PC-3 (cell line): ENCODE measurements around the gene TMEM123. TPM values are rescaled to one million over a fixed set of nuclear protein-coding genes. Genes with fewer than 3 reads are reported as not detected.

Source experiments
- ATAC-seq: fragments of 200-7000 bp; cut with Tn5 transposase; 2 replicates; pipeline ENCODE4 v1.9.1; 2020; ENCODE audit warnings: mild to moderate bottlenecking, moderate library complexity
- BruUV-seq: library from RNA; stranded (reverse); fragments of 400-500 nt; replicated peaks from 2 replicates; lab custom pipeline; 2021; lab: Mats Ljungman, UMichigan
- CTCF ChIA-PET: fragments of 300-600 bp; sonication (Branson Sonifier 250); formaldehyde crosslinking; loops from one replicate; lab custom pipeline; 2022; ENCODE audit warnings: antibody characterized with exemption; lab: Charles Lee
- POLR2A ChIA-PET: fragments of 300-600 bp; sonication (Branson Sonifier 250); formaldehyde crosslinking; loops from one replicate; lab custom pipeline; 2022; ENCODE audit warnings: antibody characterized with exemption; ENCODE audit not compliant: unreplicated experiment; lab: Charles Lee
- DNase-seq: peaks from one replicate; pipeline ENCODE4 v3.0.0-alpha.2; 2015
- H2AFZ ChIP-seq: fragments of 300-600 bp; sonication (generic); 2 replicates; pipeline ENCODE4 v1.6.0; 2016; ENCODE audit warnings: antibody characterized with exemption, low read length
- H3F3A ChIP-seq: fragments of 300-600 bp; sonication (generic); one replicate; pipeline ENCODE4 v1.6.0; 2017; ENCODE audit warnings: antibody characterized with exemption, low read length, control low read depth, mild to moderate bottlenecking; ENCODE audit not compliant: unreplicated experiment
- H3K27ac ChIP-seq: fragments of 300-600 bp; sonication (generic); 2 replicates; pipeline ENCODE4 v1.5.1; 2016; ENCODE audit warnings: mild to moderate bottlenecking, low read length
- H3K27me3 ChIP-seq: fragments of 300-600 bp; sonication (generic); 2 replicates; pipeline ENCODE4 v1.6.1; 2016; ENCODE audit warnings: low read length, mixed read lengths
- H3K36me3 ChIP-seq: fragments of 300-600 bp; sonication (generic); 2 replicates; pipeline ENCODE4 v1.6.1; 2016; ENCODE audit warnings: low read depth, mixed run types, low read length, mixed read lengths
- H3K4me1 ChIP-seq: fragments of 300-600 bp; sonication (generic); 2 replicates; pipeline ENCODE4 v1.5.1; 2016; ENCODE audit warnings: low read length; ENCODE audit not compliant: insufficient read depth
- H3K4me2 ChIP-seq: fragments of 300-600 bp; sonication (generic); 2 replicates; pipeline ENCODE4 v1.6.0; 2016; ENCODE audit warnings: low read length
- H3K4me3 ChIP-seq: fragments of 300-600 bp; sonication (generic); 2 replicates; pipeline ENCODE4 v1.5.1; 2016; ENCODE audit warnings: mild to moderate bottlenecking, low read length, mixed read lengths
- H3K79me2 ChIP-seq: fragments of 300-600 bp; sonication (generic); 2 replicates; pipeline ENCODE4 v1.6.1; 2017; ENCODE audit warnings: low read length, mixed read lengths
- H3K9ac ChIP-seq: fragments of 300-600 bp; sonication (generic); 2 replicates; pipeline ENCODE4 v1.6.0; 2016; ENCODE audit warnings: mild to moderate bottlenecking, low read length
- H3K9me2 ChIP-seq: fragments of 300-600 bp; sonication (generic); replicated peaks from 2 replicates; pipeline ENCODE4 v1.6.1; 2016; ENCODE audit warnings: mixed run types, low read length, mixed read lengths
- H3K9me3 ChIP-seq: fragments of 300-600 bp; sonication (generic); 2 replicates; pipeline ENCODE4 v1.6.1; 2016; ENCODE audit warnings: low read length, mixed read lengths
- H4K20me1 ChIP-seq: fragments of 300-600 bp; sonication (generic); 2 replicates; pipeline ENCODE4 v1.6.1; 2016; ENCODE audit warnings: low read length, mixed read lengths
- EZH2 ChIP-seq: fragments of 300-600 bp; sonication (generic); IDR thresholded peaks from one replicate; pipeline ENCODE4 v1.6.1; 2017; ENCODE audit warnings: antibody characterized with exemption, mild to moderate bottlenecking, low read length; ENCODE audit not compliant: unreplicated experiment
- EZH2phosphoT487 ChIP-seq: fragments of 300-600 bp; sonication (generic); IDR thresholded peaks from 2 replicates; pipeline ENCODE4 v1.6.1; 2018; ENCODE audit warnings: mild to moderate bottlenecking, antibody characterized with exemption, low read length, borderline replicate concordance
- intact Hi-C: fragments of 100-400 bp; cut with micrococcal nuclease; formaldehyde crosslinking; loops from 2 replicates; pipeline ENCODE4 v1.9.0; 2023
- total RNA-seq: library from RNA; depleted of rRNA; stranded (reverse); fragments of >200 nt; gene quantifications from 2 replicates; pipeline ENCODE4 v1.2.3, GENCODE V29; 2014
- TF ChIP-seq, protein P1 (sequence below): fragments of 300-600 bp; sonication (generic); conservative IDR thresholded peaks from 2 replicates; pipeline ENCODE4 v1.5.1; 2017; ENCODE audit warnings: antibody characterized with exemption, low read depth, mild to moderate bottlenecking, low read length

TMEM123 gene
- total RNA-seq, 1 experiment from 2014 or later = 163 TPM

DNA sequence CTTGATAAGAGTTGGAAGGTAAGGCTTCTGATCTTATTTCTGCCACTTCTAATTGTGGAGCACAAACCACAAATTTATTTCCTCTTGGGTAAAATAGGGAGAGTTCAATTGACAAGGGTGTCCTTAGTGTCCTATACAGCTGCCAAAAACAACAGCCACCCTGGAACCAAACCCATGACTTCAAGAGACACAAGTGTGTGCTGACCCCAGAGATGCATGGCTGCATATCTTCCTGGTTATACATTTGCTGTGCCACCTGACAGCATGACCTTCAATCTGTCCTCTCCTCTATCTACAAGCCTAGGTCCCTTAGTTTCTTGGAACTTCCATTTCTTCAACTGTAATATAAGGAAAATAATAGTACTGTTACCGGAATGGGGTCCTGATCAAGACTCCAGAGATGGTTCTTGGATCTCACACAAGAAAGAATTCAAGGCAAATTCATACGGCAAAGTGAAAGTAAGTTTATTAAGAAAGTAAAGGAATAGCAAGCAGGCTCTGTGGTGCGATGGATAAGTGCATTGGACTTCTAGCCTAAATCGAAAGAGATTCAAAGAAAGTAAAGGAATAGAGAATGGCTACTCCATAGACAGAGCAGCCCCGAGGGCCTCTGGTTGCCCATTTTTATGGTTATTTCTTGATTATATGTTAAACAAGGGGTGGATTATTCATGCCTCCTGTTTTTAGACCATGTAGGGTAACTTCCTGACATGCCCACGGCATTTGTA lies 15.5 kb upstream of the TMEM123 start:
- Histone ChIP-seq H3K36me3 (no peaks in the 10 kb centered on the region), H3K9ac (no peak overlapping the region), H4K20me1 (no peaks in the 10 kb centered on the region), H3F3A (peaks cover 16% of the 10 kb centered on the region), H3K4me1 (peaks cover 46% of the 10 kb centered on the region), H3K79me2 (no peaks in the 10 kb centered on the region), H2AFZ (peak overlapping the region; percentile 54), H3K27ac (peak overlapping the region; percentile 72), H3K4me3 (peak overlapping the region; percentile 32), H3K9me3 (no peaks in the 10 kb centered on the region), H3K4me2 (peak overlapping the region; percentile 73), H3K9me2 (no peaks in the 10 kb centered on the region), H3K27me3 (no peaks in the 10 kb centered on the region)
- ChIA-PET CTCF (no interaction called here), POLR2A (no interaction called here)
- intact Hi-C loops = loop anchor here (1.0 to 2.0 kb wide), 2 partner anchors 11 to 17 kb away; no protein-coding TSS in a partner anchor
- DNase-seq (no peak), ATAC-seq (no peak)
- TF ChIP-seq, protein P1, sequence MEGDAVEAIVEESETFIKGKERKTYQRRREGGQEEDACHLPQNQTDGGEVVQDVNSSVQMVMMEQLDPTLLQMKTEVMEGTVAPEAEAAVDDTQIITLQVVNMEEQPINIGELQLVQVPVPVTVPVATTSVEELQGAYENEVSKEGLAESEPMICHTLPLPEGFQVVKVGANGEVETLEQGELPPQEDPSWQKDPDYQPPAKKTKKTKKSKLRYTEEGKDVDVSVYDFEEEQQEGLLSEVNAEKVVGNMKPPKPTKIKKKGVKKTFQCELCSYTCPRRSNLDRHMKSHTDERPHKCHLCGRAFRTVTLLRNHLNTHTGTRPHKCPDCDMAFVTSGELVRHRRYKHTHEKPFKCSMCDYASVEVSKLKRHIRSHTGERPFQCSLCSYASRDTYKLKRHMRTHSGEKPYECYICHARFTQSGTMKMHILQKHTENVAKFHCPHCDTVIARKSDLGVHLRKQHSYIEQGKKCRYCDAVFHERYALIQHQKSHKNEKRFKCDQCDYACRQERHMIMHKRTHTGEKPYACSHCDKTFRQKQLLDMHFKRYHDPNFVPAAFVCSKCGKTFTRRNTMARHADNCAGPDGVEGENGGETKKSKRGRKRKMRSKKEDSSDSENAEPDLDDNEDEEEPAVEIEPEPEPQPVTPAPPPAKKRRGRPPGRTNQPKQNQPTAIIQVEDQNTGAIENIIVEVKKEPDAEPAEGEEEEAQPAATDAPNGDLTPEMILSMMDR = no peak
- no peak for TF ChIP-seq EZH2phosphoT487
- no peak for TF ChIP-seq EZH2
- no TSS peak for BruUV-seq

DNA sequence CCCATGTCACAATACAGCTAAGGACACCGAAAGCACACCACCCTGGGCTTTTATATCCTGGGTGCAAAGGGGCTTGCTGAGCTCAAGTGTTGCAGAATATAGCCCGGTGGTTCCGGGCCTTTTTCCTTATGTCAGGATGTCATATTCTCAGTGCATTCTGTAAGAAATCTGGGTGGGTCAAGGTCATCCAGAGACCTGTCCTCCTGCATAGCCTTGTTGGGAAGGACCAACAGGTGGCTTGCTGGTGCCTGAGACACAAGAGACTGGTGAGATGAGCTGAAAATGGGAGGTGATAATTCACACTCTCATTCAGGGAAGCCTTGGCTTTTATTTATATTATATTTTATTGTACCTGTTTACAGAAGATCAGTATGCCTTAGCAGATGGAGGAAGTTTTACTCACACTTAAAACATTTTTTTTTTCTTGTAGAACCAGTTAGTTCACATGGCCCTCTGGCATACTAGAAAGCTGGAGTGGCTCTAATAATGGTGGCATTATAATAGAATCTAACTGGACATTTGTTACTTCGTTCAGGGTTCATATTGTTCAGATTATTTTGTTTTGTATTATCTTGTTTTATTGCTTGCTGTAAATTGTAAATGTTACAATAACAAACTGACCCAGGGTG lies 14.6 kb upstream of the TMEM123 start:
- BruUV-seq = no TSS peak

More for the DNA sequence above, 14.6 kb upstream of the TMEM123 start:
- peak; percentile 96 for DNase-seq
- POLR2A ChIA-PET = no interaction called here
- Histone ChIP-seq H3K4me1 (peaks cover 46% of the 10 kb centered on the region), H3K4me3 (peak overlapping the region; percentile 32), H3K4me2 (peak overlapping the region; percentile 73), H3K27me3 (no peaks in the 10 kb centered on the region), H3F3A (peaks cover 16% of the 10 kb centered on the region), H3K79me2 (no peaks in the 10 kb centered on the region), H4K20me1 (no peaks in the 10 kb centered on the region), H3K9me3 (no peaks in the 10 kb centered on the region), H3K9me2 (no peaks in the 10 kb centered on the region), H2AFZ (peak overlapping the region; percentile 31), H3K36me3 (no peaks in the 10 kb centered on the region), H3K9ac (no peak overlapping the region), H3K27ac (peak overlapping the region; percentile 72)
- ATAC-seq = peak; percentile 46
- CTCF ChIA-PET = interaction anchor here (1.0 kb wide), 1 partner anchor 15 kb away, joined by 3 read pairs; no protein-coding TSS in a partner anchor
- TF ChIP-seq, protein P1 = no peak
- TF ChIP-seq EZH2phosphoT487 (no peak), EZH2 (no peak)
- intact Hi-C loops = loop anchor here (1.0 kb wide), 1 partner anchor 10 kb away; no protein-coding TSS in a partner anchor
